NCI-H2029 treated with DMSO at 0.1 percent for 48 hours (cell line): ENCODE results near the gene POLR2J3.
"Not testable (repeated sequence)": the region's sequence is repeated elsewhere in the genome, so short reads cannot be mapped to it uniquely, and the experiment has no call there.

Experiments
- DNase-seq: peaks from one replicate; lab custom pipeline; 2025; lab: John Stamatoyannopoulos, UW

POLR2J3 gene

GRCh38 chr7:102583495-102583894 is 11.1 kb upstream of the POLR2J3 start:
- not testable (repeated sequence) for DNase-seq

DNA sequence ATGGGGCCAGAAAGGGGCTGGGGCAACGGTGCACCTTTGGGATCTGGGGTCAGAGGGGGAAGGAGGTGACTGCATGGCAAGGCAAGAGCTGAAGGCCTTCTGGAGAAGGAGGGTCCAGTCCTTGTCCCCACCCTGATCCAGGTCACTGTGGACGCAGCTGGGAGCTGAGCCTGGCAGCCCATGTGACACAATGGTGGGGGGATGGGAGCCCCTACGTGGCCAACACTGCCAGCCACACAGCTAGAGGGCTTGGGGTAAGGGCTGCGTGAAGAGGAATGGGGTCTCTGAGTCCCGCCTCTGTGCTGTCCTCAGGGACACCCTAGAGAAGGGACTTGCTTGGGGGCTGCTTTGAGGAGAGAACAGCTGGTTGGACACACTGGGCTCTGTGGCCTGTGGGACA is 9.3 kb upstream of the POLR2J3 start:
- DNase-seq = not testable (repeated sequence)

GRCh38 chr7:102578486-102578885 is 6.1 kb upstream of the POLR2J3 start:
- DNase-seq = not testable (repeated sequence)

DNA sequence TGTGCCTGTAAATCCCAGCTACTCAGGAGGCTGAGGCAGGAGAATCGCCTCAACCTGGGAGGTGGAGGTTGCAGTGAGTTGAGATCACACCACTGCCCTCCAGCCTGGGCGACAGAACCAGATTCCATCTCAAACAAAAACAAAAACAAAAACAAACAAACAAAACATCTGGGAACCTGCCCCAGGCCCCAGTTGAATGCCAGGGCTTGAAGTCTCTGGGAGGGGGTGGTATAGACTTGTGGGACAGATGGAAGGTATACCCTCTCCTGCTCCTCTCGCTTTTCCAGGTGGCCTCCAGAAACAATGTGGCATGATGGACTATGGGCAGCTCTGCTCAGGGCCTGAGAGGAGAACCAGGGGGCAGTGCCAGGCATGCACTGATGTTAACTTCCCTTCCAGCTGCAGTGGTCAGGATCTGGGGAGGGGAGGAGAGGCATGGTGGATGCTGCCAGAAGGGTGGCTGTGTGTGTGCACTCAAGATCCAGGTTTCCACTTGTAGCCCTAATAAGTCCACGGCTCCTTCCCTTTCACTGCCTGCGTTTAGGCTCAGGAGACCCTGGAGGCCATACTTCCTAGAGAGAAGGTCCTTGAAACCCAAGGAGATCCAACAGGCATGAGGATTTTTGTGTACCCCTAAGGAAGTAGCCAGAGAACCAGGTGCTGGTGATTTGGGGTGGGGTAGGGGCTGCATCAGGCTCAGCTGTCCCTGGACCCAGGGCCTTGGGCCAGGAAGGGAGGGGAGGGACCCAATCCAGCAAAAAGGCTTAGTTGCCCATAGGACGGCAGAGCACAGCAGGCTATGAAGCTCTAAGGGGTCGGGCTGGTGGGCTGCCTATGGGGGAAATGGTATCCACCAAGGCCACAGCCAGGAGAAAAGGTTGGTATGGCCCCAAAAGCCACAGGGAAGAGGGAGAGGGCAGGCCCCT is 5.2 kb upstream of the POLR2J3 start:
- not testable (repeated sequence) for DNase-seq

- not testable (repeated sequence) for DNase-seq
These were observed 4.0 kb upstream of the POLR2J3 start for GRCh38 chr7:102576363-102576762.

GRCh38 chr7:102574607-102575006 is 2.2 kb upstream of the POLR2J3 start:
- not testable (repeated sequence) for DNase-seq

GRCh38 chr7:102568620-102569019 is 3.8 kb downstream of the POLR2J3 start:
- not testable (repeated sequence) for DNase-seq

GRCh38 chr7:102550808-102551422 is 21.5 kb downstream of the POLR2J3 start, which contains the start of gene SPDYE2:
Gene SPDYE2, plus strand, starts transcription at chr7:102551226. Its CDS starts 2,030 bp downstream, at chr7:102553256.
- not testable (repeated sequence) for DNase-seq

DNA sequence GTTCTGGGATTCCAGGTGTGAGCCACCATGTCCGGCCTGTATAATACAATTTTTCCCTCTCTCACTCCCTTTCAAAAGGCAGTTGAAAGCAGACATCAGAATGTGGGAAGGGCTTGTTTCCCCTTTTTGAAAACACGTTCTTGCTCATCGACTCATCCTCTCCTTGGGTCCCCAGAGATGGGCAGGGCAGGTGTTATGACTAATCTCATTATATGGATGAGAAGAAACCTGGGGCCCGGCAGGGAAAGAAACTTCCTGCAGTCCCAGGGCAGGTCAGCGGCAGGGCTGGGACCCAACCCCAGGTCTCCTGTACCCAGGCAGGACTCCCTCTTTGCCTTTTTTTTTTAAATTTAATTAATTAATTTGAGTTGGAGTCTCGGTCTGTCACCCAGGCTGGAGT is 26.0 kb downstream of the POLR2J3 start:
- not testable (repeated sequence) for DNase-seq

- not testable (repeated sequence) for DNase-seq
These were observed 27.1 kb downstream of the POLR2J3 start for GRCh38 chr7:102545288-102545687.

GRCh38 chr7:102544372-102544771 is 28.0 kb downstream of the POLR2J3 start:
- not testable (repeated sequence) for DNase-seq

DNA sequence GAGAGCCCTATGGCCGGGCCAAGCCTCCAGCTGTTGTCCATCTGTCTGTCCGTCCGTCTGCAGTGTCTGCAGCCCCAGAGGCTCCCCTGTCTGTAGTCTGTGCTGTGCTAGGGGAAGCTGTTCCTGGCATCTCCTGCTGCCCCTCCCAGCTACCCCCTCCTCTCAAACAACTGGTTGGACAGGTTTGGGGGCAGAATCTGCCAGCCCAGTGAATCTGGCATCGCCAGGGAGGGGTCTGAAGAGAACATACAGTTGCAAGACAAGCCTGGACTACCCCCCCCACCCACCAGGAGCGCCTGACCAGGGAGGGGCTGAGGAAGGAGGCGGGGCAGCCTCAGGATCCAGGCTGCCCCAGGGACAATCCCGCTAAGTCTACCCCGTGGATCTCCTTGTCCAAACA is 28.8 kb downstream of the POLR2J3 start, which contains the start of gene UPK3BL2:
TSS of gene UPK3BL2 (minus strand) at position 101 of the 400 bp plus-strand sequence. CDS start at position 41, 60 bp downstream.
- DNase-seq = not testable (repeated sequence)

DNA sequence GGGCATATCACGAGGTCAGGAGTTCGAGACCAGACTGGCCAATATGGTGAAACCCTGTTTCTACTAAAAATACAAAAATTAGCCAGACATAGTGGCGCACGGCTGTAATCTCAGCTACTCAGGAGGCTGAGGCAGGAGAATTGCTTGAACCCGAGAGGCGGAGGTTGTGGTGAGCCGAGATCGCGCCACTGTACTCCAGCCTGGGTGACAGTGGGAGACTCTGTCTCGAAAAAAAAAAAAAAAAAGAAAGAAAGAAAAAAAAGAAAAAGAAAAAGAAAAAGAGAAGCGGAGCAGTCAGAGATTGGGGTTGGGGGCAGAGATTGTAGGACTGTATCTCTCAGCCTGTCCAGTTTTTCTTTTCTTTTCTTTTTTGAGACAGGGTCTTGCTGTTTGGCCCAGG is 29.6 kb downstream of the POLR2J3 start:
- not testable (repeated sequence) for DNase-seq

- not testable (repeated sequence) for DNase-seq
These were observed 30.3 kb downstream of the POLR2J3 start for GRCh38 chr7:102542083-102542482.

DNA sequence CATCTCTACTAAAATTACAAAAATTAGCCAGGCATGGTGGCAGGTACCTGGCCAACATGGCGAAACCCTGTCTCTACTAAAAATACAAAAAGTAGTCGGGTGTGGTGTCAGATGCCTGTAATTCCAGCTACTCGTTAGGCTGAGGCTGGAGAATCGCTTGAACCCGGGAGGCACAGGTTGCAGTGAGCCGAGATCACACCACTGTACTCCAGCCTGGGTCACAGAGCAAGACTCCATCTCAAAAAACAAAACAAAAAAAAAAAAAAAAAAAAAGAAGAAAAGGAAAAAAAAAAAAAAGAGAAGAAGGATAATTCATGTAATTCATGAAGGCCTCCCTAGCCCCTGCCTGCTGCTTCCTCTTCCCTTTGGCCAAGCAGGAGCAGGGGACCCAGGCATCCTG is 31.8 kb downstream of the POLR2J3 start:
- DNase-seq = not testable (repeated sequence)

DNA sequence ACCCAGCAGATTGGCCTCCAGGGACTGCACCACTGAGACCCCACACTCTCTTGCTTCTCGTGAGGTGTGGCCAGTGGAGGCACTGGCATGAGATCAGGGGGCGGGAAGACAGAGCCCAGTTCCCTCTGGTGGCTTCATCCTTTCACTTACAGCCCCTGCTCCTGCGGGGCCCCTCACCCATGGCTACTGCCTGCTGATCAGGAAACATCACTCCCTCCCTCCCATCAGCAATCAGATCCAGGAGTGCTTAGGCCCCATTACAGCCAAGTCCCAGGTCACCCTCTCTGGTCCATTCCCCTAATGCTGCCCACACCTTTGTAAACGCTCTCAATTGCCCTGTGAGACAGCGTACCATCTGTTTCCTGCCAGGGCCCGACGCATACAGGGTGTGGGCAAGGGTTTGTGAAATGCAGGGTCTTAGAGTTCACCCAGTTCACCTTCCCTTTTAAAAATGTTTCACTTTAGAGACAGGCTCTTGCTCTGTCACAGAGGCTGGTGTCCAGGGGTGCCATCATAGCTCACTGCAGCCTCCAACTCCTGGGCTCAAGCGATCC is 37.2 kb downstream of the POLR2J3 start:
- DNase-seq = not testable (repeated sequence)

GRCh38 chr7:102532127-102532526 is 40.3 kb downstream of the POLR2J3 start:
- not testable (repeated sequence) for DNase-seq

DNA sequence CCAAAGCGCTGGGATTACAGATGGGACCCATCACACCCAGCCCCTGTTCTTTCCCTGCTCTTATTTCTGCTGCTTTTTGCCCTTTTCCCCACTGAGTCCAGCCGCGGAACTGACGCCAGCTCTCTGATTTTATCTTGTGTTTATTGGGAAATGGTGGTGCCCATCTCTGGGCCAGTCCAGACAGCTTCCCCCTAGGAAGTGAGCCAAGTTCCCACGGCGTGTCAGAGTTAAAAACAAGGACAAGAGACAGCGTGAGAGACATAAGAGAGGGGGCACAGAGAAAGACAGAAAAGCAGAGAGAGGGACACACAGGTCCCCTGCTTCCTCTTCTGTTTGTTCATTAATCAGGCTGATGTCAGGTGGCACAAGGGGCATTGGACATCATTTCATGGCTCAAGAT is 40.8 kb downstream of the POLR2J3 start:
- not testable (repeated sequence) for DNase-seq

DNA sequence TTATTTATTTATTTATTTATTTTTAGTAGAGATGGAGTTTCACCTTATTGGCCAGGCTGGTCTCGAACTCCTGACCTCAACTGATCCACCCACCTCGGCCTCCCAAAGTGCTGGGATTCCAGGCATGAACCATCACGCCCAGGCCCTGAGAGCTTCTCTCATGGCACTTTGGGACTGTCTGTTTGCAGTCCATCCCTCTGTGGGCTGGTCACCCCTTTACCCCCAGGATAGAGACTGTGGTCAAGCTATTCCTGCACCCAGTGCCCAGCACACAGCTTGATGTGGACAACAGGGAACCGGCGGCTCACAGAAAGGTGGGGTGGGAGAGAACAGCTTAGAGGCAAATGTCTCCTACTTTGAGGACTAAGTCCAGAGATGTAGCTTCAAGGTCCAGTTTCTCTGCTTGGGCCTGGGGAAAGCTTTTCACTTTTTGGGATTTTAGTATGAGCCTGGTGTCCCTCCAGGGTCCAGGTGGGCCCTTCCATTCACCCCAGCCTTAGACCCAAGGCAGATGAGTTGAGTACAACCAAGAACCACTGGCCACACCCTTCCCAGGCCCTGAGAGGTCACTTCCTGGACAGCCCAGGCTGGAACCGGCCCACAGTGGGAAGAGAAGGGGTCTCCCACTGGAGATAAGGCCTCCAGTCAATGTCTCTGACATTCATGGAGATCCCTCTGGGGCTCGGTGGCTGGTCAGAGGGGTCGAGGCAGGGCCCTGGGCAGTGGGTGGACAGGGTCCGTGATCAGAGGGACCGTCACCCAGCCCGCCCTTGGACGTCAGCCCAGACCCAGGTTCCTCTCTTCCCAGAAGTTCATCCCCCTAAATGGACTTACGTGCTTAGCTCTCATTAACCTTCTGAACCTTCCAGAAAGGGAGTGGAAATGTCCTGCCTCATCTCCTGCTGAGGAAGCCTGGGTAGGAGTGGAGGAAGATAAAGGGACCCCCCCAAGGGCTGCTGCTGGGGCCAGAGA is 44.3 kb downstream of the POLR2J3 start:
- DNase-seq = not testable (repeated sequence)

GRCh38 chr7:102527182-102527581 is 45.2 kb downstream of the POLR2J3 start:
- DNase-seq = not testable (repeated sequence)

- DNase-seq = not testable (repeated sequence)
These were observed 47.6 kb downstream of the POLR2J3 start for GRCh38 chr7:102524803-102525202.
